Parathyroid adenoma (tissue), 2 donors: ENCODE measurements around the gene RELN.

Experiments used
- H2AFZ ChIP-seq: fragments of 300-600 bp; sonication (generic); one replicate; pipeline ENCODE4 v1.7.0; 2017; ENCODE audit warnings: antibody characterized with exemption, mild to moderate bottlenecking
- H3K27ac ChIP-seq: fragments of 300-600 bp; sonication (generic); one replicate; pipeline ENCODE4 v1.7.0; 2017
- H3K27me3 ChIP-seq: fragments of 300-600 bp; sonication (generic); one replicate; pipeline ENCODE4 v1.7.0; 2017; ENCODE audit warnings: low read length; ENCODE audit not compliant: control insufficient read depth, insufficient read depth
- H3K36me3 ChIP-seq: fragments of 300-600 bp; sonication (generic); one replicate; pipeline ENCODE4 v1.7.0; 2017; ENCODE audit warnings: low read length; ENCODE audit not compliant: control insufficient read depth, insufficient read depth
- H3K4me1 ChIP-seq: fragments of 300-600 bp; sonication (generic); one replicate; pipeline ENCODE4 v1.7.0; 2017; ENCODE audit warnings: control low read depth
- H3K4me2 ChIP-seq: fragments of 300-600 bp; sonication (generic); one replicate; pipeline ENCODE4 v1.7.0; 2017; ENCODE audit warnings: low read length
- H3K4me3 ChIP-seq: fragments of 300-600 bp; sonication (generic); one replicate; pipeline ENCODE4 v1.7.0; 2017; ENCODE audit warnings: low read depth, low read length
- H3K79me2 ChIP-seq: fragments of 300-600 bp; sonication (generic); one replicate; pipeline ENCODE4 v1.7.0; 2017; ENCODE audit warnings: control low read depth
- H3K9ac ChIP-seq: fragments of 300-600 bp; sonication (generic); one replicate; pipeline ENCODE4 v1.7.0; 2017; ENCODE audit warnings: mild to moderate bottlenecking
- H3K9me3 ChIP-seq: fragments of 300-600 bp; sonication (generic); one replicate; pipeline ENCODE4 v1.7.0; 2017; ENCODE audit warnings: low read length; ENCODE audit not compliant: control insufficient read depth
- TF ChIP-seq, protein P1 (sequence below): fragments of 300-600 bp; sonication (generic); IDR thresholded peaks from one replicate; pipeline ENCODE4 v1.7.0; 2017; ENCODE audit warnings: antibody characterized with exemption, mild to moderate bottlenecking
- donor health status: primary hyperparathyroidism.

RELN gene

DNA sequence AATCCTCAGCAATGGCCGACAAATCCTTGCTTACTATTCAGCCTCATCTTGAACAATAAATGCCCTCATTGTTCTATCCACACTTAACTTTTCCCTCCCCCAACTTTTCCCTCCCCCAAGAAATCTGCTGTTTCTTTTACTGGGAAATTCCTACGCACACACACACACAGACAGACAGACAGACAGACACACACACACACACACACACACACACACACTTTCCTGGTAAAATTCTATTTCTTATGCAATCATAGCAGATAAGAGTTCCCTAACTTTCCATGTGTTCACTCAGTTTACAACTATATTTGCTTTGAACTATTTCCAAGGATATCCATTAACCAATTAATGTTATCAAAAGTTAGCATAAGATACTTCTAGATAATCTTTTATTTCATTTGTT, 52.9 kb downstream of the RELN start:
- no peaks in the 10 kb centered on the region for H3K36me3 ChIP-seq
- H3K79me2 ChIP-seq = no peaks in the 10 kb centered on the region
- no peak overlapping the region for H2AFZ ChIP-seq
- H3K4me2 ChIP-seq = no peak overlapping the region
- no peaks in the 10 kb centered on the region for H3K27me3 ChIP-seq
- H3K9me3 ChIP-seq = no peaks in the 10 kb centered on the region
- no peak overlapping the region for H3K4me3 ChIP-seq
- TF ChIP-seq, protein P1, sequence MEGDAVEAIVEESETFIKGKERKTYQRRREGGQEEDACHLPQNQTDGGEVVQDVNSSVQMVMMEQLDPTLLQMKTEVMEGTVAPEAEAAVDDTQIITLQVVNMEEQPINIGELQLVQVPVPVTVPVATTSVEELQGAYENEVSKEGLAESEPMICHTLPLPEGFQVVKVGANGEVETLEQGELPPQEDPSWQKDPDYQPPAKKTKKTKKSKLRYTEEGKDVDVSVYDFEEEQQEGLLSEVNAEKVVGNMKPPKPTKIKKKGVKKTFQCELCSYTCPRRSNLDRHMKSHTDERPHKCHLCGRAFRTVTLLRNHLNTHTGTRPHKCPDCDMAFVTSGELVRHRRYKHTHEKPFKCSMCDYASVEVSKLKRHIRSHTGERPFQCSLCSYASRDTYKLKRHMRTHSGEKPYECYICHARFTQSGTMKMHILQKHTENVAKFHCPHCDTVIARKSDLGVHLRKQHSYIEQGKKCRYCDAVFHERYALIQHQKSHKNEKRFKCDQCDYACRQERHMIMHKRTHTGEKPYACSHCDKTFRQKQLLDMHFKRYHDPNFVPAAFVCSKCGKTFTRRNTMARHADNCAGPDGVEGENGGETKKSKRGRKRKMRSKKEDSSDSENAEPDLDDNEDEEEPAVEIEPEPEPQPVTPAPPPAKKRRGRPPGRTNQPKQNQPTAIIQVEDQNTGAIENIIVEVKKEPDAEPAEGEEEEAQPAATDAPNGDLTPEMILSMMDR = no peak
- H3K9ac ChIP-seq = no peak overlapping the region
- no peak overlapping the region for H3K27ac ChIP-seq
- no peaks in the 10 kb centered on the region for H3K4me1 ChIP-seq

DNA sequence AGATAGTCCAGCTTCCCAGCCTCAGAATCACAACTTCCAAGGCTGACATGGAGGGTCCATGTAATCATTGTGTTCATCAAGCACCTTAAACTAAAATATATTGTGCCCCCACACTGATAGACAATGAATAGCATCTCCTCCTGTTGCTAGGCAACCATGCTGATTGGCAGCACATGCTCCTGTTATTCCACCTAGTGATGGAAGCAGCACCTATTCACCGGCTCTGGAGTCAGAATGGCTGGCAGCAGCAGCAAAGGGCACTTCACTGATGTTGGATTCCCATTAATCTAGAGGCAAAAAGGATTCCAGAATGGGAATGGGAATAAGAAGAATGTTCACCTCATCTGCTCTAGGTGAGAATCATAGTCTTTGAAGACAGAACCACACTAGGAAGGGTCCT, 55.0 kb downstream of the RELN start:
- Histone ChIP-seq H3K4me3 (no peak overlapping the region), H2AFZ (no peak overlapping the region), H3K4me1 (no peaks in the 10 kb centered on the region), H3K36me3 (no peaks in the 10 kb centered on the region), H3K4me2 (no peak overlapping the region), H3K27ac (no peak overlapping the region), H3K9ac (no peak overlapping the region), H3K9me3 (no peaks in the 10 kb centered on the region), H3K27me3 (no peaks in the 10 kb centered on the region), H3K79me2 (no peaks in the 10 kb centered on the region)
- TF ChIP-seq, protein P1 = no peak

DNA sequence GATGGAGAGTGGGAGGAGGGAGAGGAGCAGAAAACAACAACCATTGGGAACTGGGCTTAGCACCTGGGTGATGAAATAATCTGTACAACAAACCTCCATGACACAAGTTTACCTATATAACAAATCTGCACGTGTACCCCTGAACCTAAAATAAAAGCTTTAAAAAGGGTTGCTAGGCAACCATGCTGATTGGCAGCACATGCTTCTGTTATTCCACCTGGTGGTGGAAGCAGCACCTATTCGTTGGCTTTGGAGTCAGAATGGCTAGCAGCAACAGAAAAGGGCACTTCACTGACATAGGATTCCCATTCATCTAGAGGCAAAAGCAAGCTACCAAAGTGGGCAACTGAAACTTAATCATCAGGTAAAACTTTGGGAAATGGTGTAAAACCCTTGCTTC, 57.1 kb downstream of the RELN start:
- no peak overlapping the region for H3K9ac ChIP-seq
- no peaks in the 10 kb centered on the region for H3K79me2 ChIP-seq
- no peak overlapping the region for H2AFZ ChIP-seq
- H3K27ac ChIP-seq = no peak overlapping the region
- no peak overlapping the region for H3K4me3 ChIP-seq
- no peaks in the 10 kb centered on the region for H3K4me1 ChIP-seq
- H3K27me3 ChIP-seq = no peaks in the 10 kb centered on the region
- H3K36me3 ChIP-seq = no peaks in the 10 kb centered on the region
- no peak overlapping the region for H3K4me2 ChIP-seq
- TF ChIP-seq, protein P1 = no peak
- no peaks in the 10 kb centered on the region for H3K9me3 ChIP-seq

DNA sequence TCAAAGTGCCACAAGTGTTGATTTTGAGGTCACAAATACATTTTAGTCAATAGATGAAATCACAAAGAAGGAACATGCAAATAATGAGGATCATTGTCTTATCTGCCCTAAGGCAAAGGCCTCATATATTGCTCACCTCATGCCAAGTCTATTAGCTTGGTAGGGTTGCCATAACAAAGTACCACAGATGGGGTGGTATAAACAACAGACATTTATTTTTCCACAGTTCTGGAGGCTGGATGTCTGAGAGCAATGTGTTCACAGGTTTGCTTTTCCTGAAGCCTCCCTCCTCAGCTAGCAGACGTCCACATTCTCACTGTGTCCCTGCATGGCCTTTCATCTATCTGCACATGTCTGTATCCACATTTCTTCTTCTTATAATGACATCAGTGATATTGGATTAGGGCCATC, 59.6 kb downstream of the RELN start:
- H3K4me2 ChIP-seq = no peak overlapping the region
- no peaks in the 10 kb centered on the region for H3K36me3 ChIP-seq
- no peaks in the 10 kb centered on the region for H3K9me3 ChIP-seq
- H3K27me3 ChIP-seq = no peaks in the 10 kb centered on the region
- H3K4me3 ChIP-seq = no peak overlapping the region
- H3K79me2 ChIP-seq = no peaks in the 10 kb centered on the region
- H2AFZ ChIP-seq = no peak overlapping the region
- TF ChIP-seq, protein P1 = no peak
- H3K4me1 ChIP-seq = no peaks in the 10 kb centered on the region
- no peak overlapping the region for H3K9ac ChIP-seq
- H3K27ac ChIP-seq = no peak overlapping the region

DNA sequence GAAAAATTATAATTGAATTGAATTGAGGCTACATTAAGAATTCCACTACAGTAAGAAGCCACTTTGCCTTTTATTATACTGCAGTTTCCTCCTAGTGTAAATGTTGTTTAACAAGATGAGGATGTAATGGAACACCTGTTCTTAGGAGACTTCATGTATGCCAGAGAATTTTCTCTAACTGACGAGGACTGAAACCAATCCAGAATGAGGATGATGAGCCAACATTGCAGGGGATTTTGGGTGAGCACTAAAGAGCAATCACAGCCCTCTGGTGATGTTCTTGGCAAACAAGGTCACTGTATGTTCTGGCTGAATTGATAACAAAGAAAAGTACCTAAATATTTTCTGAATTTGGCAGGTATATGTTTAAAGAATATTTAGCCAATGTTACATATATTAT, 60.9 kb downstream of the RELN start:
- no peaks in the 10 kb centered on the region for H3K27me3 ChIP-seq
- H3K4me3 ChIP-seq = no peak overlapping the region
- no peaks in the 10 kb centered on the region for H3K36me3 ChIP-seq
- TF ChIP-seq, protein P1 = no peak
- no peak overlapping the region for H3K27ac ChIP-seq
- H3K4me2 ChIP-seq = no peak overlapping the region
- no peak overlapping the region for H3K9ac ChIP-seq
- H3K9me3 ChIP-seq = no peaks in the 10 kb centered on the region
- no peaks in the 10 kb centered on the region for H3K4me1 ChIP-seq
- no peak overlapping the region for H2AFZ ChIP-seq
- no peaks in the 10 kb centered on the region for H3K79me2 ChIP-seq
